Ramos (cell line): ENCODE results near the gene SWI5.
"Not testable (repeated sequence)": the region's sequence is repeated elsewhere in the genome, so short reads cannot be mapped to it uniquely, and the experiment has no call there.

Experiments used
- in situ Hi-C: fragments of 300-500 bp; cut with MboI; formaldehyde crosslinking; loops from one replicate; pipeline ENCODE4 v1.14.3; 2022; ENCODE audit warnings: low sequenced_read_pairs; ENCODE audit not compliant: unreplicated experiment

Gene SWI5

DNA sequence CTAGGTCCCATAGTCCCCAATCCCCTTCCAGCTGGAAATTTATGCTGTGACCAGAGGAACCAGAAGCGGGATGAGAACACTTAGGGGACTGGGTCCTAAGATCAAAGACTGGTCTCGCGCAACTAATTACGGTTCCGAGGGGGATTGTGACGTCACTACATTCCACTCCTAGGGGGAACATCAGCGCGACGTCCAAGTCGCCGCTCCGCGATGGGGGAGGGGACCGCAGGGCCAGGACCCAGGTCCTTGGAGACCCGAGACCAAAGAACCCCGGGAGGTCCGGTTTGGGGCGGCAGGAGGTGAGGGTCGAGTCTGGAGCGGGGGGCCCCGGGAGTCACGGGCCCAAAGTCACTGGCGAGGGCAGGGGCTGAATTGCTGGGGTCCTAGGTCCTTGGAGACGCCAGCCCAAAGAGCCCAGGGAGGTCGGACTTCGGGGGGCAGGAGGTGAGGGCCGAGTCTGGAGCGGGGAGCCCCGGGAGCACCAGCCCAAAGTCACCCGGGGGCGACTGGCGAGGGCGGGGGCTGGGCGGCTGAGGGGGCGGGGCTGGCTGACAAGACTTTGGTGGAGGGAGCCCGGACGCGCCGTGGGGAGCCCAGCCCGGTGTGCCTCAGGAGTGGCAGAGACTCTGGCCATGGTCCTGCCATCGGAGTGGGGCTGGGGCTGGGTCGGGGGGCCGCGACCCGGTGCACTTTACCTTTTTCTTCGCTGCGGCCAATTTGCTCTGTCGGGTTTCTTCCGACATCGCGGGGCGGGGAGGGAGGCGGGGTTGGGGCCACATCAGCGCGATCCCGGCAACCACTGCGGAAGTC, 673 bp upstream of the SWI5 start, which contains the start of gene GOLGA2:
GOLGA2 (minus strand) TSS at position 810 of the 810 bp plus-strand sequence; CDS start at position 779, 31 bp downstream.
- in situ Hi-C loops = no loop called here

DNA sequence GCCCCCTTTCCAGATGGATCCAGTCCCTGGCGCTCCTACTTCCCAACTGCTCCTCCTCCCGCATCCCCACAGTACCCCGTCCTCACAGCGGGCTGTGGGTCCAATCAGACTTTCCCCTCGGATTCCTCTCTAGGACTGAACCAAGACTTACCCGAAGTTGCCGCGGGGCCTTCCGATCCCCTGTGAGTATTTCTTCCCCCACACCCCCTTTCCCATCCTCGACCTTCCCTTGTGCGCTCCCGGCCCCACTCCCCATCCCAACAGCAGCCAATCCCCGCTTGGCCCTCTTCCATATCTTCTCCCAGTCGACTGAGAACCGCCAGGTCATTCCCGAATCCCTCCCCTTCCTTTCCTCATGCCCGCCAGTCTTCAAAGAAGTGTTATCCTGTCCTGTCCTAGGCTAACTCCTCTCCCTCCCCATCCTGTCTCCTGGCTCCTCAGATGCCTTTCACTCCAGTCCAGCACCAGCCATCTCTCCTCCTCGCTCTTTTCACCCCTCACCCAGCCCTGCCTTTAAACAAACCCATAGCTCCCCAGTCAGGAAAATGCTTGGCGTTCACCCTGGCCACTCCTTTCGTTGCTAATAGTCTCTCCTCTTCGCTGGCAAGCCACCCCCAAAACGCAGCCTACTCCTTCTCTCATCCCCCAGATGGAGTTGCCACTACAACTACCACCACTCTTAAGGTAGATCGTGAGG, 646 bp downstream of the SWI5 start:
- in situ Hi-C loops = no loop called here

DNA sequence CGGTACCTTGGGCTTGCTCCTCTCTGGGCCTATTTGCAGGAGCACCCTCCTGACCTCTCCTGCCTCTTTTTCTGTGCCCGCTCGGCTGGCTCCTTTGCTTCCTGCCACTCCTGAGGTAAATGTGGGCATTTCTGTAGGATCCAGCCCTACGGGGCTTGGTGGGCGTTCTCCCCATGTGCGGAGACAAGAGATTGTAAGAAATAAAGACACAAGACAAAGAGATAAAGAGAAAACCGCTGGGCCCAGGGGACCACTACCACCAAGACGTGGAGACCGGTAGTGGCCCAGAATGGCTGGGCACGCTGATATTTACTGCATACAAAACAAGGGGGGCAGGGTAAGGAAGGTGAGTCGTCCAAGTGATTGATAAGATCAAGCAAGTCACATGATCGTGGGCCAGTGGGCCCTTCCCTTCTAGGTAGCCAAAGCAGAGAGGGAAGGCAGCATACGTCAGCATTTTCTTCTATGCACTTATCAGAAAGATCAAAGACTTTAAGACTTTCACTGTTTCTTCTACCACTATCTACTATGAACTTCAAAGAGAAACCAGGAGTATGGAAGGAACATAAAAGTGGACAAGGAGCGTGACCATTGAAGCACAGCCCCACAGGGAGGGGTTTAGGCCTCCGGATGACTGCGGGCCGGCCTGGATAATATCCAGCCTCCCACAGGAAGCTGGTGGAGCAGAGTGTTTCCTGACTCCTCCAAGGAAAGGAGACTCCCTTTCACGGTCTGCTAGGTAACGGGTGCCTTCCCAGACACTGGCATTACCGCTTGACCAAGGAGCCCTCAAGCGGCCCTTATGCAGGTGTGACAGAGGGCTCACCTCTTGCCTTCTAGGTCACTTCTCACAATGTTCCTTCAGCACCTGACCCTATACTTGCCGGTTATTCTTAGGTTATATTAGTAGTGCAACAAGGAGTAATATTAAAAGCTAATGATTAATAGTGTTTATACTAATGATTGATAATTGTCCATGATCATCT, 3.3 kb downstream of the SWI5 start:
- in situ Hi-C loops = not testable (repeated sequence)

DNA sequence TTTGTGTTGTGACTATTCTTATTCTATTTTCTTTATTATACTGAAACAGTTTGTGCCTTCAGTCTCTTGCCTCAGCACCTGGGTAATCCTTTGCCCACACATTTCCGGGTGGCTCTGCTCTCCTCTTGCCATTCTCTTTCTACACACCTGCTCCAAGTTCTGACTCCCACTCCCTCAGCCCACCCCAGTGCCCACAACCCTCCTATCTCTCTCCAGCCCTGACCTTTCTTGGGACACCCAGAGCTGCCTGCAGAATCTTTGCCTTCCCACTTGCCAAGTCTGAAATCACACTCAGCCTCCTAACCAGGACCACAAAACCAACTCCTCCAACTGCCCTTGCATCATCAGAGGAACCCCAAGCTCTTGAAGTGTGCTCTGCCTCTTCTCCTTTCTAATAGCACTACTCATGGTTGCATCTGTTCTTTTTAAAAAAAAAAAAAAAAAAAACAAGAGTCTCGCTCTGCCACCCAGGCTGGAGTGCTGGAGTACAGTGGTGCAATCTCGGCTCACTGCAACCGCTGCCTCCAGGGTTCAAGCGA, 4.1 kb downstream of the SWI5 start:
- in situ Hi-C loops = no loop called here

DNA sequence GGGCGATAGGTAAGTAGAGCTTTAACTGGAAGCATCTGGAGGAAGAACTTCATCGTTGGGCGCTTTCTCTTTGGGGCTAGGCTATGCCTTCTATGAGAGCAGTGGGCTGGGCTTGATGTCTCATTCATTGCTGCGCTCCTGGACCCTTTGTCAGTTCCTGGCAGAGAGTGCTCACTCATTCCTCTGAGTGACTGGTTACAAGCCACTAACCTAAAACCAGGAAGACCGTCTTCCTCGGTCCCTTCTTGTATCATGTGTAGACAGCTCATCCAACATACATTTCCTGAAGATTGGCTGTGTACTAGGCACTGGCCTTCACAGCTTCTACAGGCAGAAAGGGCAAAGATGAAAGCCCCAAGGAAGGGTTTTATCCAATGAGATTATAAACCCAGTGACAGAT, 6.4 kb downstream of the SWI5 start:
- in situ Hi-C loops = no loop called here

DNA sequence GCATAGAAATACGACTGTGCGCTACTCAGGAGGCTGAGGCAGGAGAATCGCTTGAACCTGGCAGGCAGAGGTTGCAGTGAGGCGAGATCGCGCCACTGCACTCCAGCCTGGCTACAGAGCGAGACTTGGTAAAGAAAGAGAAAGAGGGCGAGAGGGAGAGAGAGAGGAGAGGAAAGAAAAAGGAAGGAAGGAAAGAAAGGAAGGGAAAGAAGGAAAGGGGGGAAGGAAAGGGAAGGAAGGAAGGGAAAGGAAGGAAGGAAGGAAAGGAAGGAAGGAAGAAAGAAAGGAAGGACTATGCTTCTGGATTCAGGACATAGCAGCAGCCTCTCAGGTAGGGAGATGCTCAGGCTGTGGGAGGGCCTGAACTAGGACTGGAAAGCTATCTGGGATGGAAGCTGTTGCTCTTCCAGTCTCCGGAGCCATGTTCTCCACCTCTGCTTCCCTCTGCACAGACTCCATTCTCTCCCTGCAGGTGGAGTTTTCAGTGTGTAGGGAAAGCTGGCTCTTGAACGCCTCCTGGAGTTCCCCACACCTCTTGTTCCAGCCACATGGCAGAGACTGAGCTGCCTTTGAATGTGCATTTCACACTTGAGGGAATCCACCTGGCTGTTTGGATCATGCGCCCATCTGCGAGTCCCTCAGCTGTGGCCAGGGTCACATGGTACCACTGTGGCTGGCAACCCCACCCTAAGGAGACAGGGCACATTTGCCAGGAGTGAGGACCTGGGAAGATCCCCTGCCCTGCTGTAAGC, 9.1 kb downstream of the SWI5 start:
- in situ Hi-C loops = no loop called here

DNA sequence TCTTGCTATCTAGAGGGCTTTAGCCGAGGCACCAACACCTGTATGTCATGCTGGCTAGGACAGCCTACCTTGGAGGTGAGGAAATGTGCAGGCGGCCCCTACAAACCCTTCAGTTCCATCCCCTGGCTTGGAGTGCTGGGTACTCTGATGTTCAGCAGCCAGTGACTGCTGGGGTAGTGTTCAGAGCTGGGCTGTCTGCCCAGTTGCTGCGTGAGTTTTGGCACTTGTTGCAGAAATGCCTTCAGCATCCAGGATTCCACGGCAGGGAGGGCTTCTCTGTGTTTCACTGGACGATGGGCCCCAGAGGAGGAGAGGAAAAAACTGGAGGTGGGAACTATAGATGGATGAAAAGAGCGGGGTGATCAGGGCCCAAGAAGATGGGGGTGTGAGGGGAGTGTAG, 10.4 kb downstream of the SWI5 start:
- in situ Hi-C loops = no loop called here

DNA sequence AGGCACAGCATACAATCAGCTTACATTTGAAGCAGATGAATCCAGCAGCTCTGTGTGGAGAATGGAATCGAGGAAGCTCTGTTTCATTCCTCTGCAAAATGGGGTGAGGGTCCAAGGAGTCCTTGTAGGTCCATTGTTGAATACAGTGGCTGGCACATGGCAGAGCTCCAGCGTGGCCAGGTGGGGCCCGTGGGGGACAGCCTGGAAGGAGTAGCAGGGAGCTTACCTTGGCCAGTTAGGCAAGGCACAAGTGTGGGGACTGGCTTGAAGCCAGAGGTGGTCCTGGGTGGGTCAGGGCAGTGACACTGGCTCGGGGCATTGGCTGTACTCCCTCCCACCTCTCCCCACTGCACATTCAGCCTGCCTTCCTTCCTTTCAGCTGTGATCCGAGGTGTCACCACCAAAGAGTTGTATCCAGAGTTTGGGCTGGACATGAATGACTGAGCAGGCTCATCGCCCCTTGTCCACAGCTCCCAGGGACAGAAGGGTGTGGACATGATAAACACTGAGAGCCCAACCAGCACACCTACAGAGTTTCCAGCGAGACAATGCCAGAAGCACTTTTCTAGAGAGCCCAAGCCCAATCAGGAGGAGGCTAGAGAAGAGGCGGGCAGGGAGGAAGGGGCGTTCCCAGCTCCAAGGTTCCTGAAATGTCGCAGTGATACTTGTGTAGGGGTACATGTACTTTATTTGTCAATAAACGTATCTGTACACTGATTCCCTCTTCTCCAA, 12.4 kb downstream of the SWI5 start:
- in situ Hi-C loops = no loop called here

DNA sequence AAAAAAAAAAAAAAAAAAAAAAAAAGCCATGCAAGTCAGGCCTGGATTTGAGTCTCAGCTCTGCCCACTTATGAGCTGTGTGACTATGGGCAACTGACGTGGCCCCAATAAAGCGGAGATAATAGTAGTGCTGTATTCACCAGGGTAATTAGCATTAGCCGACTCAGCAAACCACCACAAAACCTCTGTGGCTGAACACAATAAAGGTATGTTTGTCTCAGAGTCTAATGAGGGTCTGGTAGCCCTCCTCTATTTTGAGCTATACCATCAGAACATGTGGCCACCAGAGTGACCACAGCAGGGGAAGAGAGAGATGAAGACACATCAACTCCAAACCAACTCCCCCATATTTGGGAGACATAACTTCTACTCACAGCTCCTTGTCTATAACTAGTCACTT, 15.9 kb downstream of the SWI5 start:
- in situ Hi-C loops = loop anchor here (10.0 kb wide), 1 partner anchor 123 kb away; no protein-coding TSS in a partner anchor

DNA sequence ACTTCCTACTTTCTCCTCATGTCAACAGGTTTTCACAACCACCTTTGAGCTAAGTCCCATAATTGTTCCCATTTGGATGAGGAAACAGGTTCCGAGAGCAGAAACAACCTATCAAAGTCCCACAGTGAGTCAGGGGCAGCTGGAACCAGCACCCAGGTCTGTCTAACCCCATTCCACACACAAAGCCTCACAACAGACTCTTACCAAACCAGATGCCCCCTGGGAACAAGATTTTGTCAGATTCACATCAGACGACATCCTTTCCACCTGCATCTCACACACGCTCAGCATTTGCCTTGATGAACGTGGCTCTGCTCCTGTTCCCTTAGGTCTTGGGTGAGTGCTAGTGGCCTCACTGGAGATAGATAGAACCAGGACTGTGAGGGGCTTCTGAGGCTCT, 17.0 kb downstream of the SWI5 start:
- in situ Hi-C loops = loop anchor here (10.0 kb wide), 1 partner anchor 122 kb away; no protein-coding TSS in a partner anchor

DNA sequence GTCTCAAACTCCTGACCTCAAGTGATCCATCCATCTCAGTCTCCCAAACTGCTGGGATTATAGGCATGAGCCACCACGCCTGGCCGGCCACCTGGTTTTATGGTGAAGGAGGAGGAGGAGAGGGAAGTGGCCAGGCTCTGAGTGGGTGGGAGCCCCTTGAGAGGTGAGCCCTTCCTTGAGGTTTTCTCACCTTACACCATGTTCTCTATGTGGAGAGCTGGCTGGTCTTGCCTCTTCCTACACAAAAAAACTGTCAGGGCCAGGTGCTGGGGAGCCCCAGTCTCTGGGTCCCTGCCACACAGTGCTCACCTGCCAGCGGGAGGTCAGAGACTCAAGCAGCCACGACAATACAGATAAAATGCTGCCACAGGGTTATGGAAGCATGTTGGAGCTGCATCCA, 18.1 kb downstream of the SWI5 start:
- in situ Hi-C loops = loop anchor here (10.0 kb wide), 1 partner anchor 121 kb away; no protein-coding TSS in a partner anchor

DNA sequence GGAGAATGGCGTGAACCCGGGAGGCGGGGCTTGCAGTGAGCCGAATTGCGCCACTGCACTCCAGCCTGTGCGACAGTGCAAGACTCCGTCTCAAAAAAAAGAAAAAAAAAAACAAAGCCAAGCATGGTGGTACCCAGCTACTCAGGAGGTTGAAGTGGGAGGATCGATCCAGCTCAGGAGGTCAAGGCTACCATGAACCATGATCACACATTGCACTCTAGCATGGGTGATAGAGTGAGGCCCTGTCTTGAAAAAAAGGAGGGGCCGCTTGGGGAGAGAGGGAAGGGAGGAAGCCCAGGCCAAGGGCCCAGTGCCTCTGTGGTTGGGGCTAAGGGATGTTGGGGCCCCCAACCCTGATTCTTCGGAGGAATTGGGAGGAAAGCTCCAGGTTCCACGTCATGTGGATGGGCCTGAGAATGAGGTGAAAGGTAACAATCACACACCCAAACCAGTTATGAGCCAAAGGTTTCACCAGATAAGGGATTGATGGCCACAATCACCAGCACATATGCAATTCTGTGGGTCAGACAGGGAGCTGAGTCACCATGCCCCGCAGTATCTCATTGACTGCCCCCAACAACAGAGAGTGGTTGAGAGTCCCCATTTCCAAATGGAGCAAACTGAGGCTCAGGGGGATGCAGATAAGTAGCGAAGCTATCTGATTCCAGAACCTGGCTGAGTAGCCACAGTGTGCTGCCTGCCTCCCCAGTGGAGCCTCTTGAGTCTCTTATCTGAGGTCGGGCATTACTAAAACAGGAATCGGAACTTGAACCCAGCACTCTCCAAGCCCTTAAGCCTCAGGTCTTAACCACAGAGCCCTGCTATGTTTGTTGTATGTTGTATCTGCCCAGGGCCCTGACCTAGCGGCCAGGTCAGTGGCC, 20.5 kb downstream of the SWI5 start:
- in situ Hi-C loops = loop anchor here (10.0 kb wide), 1 partner anchor 118 kb away; no protein-coding TSS in a partner anchor

DNA sequence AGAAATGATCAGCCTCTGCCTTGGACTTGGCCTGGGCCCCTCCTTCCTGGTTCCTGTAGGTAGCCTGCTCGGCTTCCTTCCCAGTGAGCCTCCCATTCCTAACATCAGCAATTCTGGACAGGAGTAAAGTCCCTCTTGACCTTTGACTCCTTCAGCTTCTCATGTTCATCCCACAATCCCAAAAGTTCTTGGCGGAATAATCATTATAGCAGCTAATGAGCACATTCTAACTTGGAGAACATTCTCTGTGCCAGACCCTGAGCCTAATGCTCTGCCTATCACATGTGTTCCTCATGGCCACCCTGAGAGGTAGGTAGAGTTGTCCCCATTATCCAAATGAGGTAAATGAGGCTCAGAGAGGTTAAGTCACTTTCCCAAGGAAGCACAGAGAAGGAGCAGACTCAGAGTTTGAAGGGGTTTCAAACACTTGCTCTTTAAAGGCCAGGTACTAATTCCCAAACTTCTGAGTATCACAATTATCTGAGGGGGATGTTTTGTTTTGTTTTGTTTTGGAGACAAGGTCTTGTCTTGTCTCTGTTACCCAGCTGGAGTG, 21.2 kb downstream of the SWI5 start:
- in situ Hi-C loops = loop anchor here (10.0 kb wide), 1 partner anchor 118 kb away; no protein-coding TSS in a partner anchor

DNA sequence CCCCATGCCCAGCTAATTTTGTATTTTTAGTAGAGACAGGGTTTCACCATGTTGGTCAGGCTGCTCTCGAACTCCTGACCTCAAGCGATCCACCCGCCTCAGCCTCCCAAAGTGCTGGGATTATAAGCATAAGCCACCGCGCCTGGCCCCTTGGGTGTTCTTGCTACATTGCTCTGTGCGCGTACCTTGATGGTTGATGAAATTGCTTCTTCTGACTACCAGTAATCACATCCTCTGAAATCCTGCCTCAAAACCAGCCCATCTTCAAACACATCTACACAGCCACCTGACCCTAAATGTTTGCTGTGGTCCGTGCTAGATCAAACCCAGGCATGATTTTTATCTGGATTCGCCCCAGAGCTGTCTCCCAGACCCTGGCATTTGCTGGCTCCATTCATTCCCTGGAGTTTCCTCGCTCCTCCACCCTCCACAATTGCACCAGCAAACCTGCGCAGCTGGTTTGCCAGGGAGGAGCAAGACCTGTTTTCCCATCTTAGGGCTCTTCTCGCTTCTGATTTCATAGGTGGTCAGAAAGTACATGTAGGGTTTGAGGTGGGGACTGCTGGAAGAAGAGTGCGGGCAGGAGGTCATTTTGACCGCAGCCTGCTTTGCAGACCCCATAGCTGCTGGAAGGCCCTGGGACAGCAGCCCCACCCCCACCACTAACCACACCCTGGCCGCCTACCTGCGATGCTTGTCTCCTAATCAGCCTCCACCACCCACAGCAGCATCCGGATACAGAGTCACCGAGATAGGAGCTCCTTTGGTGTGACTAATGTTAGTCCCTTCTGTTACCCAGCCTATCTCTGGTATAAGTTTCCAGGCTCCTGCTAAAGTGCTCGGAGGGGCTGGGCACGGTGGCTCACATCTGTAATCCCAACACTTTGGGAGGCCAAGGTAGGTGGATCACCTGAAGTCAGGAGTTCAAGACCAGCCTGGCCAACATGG, 22.7 kb downstream of the SWI5 start:
- in situ Hi-C loops = loop anchor here (10.0 kb wide), 1 partner anchor 116 kb away; no protein-coding TSS in a partner anchor

DNA sequence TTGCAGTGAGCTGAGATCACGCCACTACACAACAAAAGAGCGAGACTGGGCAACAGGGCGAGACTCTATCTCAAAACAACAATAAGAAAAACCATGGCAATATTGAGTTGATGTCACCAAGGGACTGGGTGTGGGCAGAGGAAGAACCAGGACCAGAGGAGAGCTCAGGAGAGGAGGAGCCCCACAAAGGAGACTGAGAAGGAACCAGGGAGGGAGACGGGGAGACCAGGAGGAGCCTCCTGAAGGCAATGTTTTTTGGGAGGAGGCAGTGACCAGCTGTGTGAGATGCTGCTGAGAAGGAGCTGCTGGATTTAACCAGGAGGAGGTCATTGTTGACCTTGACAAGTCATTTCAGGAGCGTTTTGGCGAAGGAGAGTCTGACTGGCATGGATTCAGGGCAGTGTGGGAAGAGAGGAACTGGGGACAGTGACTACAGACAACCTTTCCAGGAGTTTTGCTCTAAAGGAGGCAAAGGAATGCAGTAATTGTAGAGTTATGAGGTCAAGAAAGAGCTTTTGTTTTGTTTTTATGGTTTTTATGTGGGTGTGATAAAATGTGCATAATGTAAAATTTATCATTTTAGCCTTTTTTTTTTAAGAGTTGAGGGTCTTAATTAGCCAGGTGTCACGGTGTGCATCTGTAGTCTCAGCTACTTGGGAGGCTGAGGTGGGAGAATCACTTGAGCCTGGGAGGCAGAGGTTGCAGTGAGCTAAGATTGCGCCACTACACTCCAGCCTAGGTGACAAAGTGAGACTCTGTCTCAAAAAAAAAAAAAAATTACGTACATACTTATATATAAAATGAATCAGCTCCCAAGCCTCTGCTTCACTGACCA, 28.3 kb downstream of the SWI5 start:
- in situ Hi-C loops = no loop called here
